Peyer's patch (tissue), 4 donors: Measurements from ENCODE around the gene DMBT1.

Source experiments
- POLR2A ChIP-seq, 2 donors: fragments of 450-650 bp; IDR thresholded peaks; one replicate each; pipeline ENCODE4 v1.5.1; 2017; ENCODE audit warnings: antibody characterized with exemption in 2 of 2, mild to moderate bottlenecking in 2 of 2, moderate library complexity in 2 of 2
- TF ChIP-seq, protein P1 (sequence below), 6 experiments: fragments of 450-650 bp in 4 of 6; fragments of 200-600 bp in 2 of 6; sonication (generic) in 1 of 6; IDR thresholded peaks; one replicate each; pipeline ENCODE4 v1.5.1; 2017 to 2019; ENCODE audit warnings: antibody characterized with exemption in 6 of 6, mild to moderate bottlenecking in 3 of 6, moderate library complexity in 1 of 6

DNA sequence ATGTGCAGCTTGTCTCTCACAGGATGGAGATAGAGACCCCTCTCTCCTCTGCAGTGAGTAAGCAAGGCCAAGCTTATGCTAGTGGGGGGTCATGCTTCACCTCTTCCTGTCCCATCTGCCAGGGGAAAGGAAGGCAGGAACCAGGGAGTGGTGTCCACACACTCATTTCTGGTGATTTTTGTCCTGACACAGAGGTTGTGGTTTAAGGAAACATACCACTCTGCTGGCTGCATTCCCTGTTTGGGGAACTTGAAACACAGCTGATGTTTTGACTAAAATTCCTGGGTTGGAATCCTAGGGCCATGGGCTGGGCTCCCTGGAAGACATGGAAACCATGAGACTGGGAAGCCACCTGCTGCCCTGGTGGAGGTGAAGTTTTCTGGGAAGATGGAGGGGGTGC, 117.7 kb downstream of the DMBT1 start:
- TF ChIP-seq POLR2A (IDR thresholded peaks at IDR 0.05) = no peak
- TF ChIP-seq, protein P1, sequence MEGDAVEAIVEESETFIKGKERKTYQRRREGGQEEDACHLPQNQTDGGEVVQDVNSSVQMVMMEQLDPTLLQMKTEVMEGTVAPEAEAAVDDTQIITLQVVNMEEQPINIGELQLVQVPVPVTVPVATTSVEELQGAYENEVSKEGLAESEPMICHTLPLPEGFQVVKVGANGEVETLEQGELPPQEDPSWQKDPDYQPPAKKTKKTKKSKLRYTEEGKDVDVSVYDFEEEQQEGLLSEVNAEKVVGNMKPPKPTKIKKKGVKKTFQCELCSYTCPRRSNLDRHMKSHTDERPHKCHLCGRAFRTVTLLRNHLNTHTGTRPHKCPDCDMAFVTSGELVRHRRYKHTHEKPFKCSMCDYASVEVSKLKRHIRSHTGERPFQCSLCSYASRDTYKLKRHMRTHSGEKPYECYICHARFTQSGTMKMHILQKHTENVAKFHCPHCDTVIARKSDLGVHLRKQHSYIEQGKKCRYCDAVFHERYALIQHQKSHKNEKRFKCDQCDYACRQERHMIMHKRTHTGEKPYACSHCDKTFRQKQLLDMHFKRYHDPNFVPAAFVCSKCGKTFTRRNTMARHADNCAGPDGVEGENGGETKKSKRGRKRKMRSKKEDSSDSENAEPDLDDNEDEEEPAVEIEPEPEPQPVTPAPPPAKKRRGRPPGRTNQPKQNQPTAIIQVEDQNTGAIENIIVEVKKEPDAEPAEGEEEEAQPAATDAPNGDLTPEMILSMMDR (IDR thresholded peaks at IDR 0.05) = no peak
